Fibroblast of lung (primary cell): ENCODE results near the gene SNRNP200. TPM values are rescaled to one million over a fixed set of nuclear protein-coding genes. Genes with fewer than 3 reads are reported as not detected.

ENCODE experiments used
- DNase-seq, 2 donors: peaks; one replicate each; pipeline versions ENCODE4 v3.0.0 to v3.0.0-alpha.2; 2010; ENCODE audit warnings: low read depth in 2 of 2
- H2AFZ ChIP-seq: 2 replicates; pipeline ENCODE4 v1.5.1; 2012; ENCODE audit warnings: low read length, control low read depth, inconsistent platforms
- H3K27ac ChIP-seq: 2 replicates; pipeline ENCODE4 v1.5.1; 2011; ENCODE audit warnings: low read length, control low read depth; ENCODE audit not compliant: insufficient read depth
- H3K27me3 ChIP-seq: 2 replicates; pipeline ENCODE4 v1.5.1; 2011; ENCODE audit warnings: mild to moderate bottlenecking, low read length; ENCODE audit not compliant: control insufficient read depth, insufficient read depth
- H3K36me3 ChIP-seq: 2 replicates; pipeline ENCODE4 v1.5.1; 2011; ENCODE audit warnings: low read length; ENCODE audit not compliant: control insufficient read depth, insufficient read depth
- H3K4me1 ChIP-seq: 2 replicates; pipeline ENCODE4 v1.5.1; 2011; ENCODE audit warnings: low read length; ENCODE audit not compliant: control insufficient read depth, insufficient read depth; ENCODE audit errors: extremely low read depth
- H3K4me2 ChIP-seq: 2 replicates; pipeline ENCODE4 v1.5.1; 2011; ENCODE audit warnings: low read length, control low read depth; ENCODE audit not compliant: insufficient read depth; ENCODE audit errors: extremely low read depth
- H3K4me3 ChIP-seq, 4 experiments: fragments of 200-600 bp in 1 of 4; sonication (generic) in 1 of 4; replicated peaks in 1 of 4; 2 replicates each; pipeline ENCODE4 v1.5.1; 2011 to 2016; ENCODE audit warnings: low read length in 4 of 4, low read depth in 3 of 4, mild to moderate bottlenecking in 3 of 4, control low read depth in 2 of 4, inconsistent platforms in 1 of 4, mixed read lengths in 1 of 4; ENCODE audit not compliant: insufficient read depth in 1 of 4; ENCODE audit errors: control extremely low read depth in 1 of 4
- H3K79me2 ChIP-seq: 2 replicates; pipeline ENCODE4 v1.5.1; 2012; ENCODE audit warnings: mild to moderate bottlenecking, low read length, inconsistent platforms; ENCODE audit not compliant: control insufficient read depth, insufficient read depth
- H3K9ac ChIP-seq: 2 replicates; pipeline ENCODE4 v1.5.1; 2011; ENCODE audit warnings: mild to moderate bottlenecking, low read length, control low read depth; ENCODE audit not compliant: insufficient read depth
- H3K9me3 ChIP-seq: 2 replicates; pipeline ENCODE4 v1.5.1; 2012; ENCODE audit warnings: low read depth, low read length; ENCODE audit not compliant: control insufficient read depth, insufficient read depth
- H4K20me1 ChIP-seq: 2 replicates; pipeline ENCODE4 v1.5.1; 2011; ENCODE audit warnings: low read length; ENCODE audit not compliant: control insufficient read depth, insufficient read depth; ENCODE audit errors: extremely low read depth
- EZH2 ChIP-seq: IDR thresholded peaks from 2 replicates; pipeline ENCODE4 v1.5.1; 2012; ENCODE audit warnings: low read length, control low read depth, mild to moderate bottlenecking; ENCODE audit errors: missing control alignments
- polyA plus RNA-seq, 2 donors: library from polyadenylated mRNA; depleted of rRNA in 1 of 2; stranded (reverse) in 1 of 2; unstranded in 1 of 2; fragments of >200 nt; gene quantifications; 2 replicates each; pipeline ENCODE4 v1.2.1, GENCODE V29; 2011 to 2012; ENCODE audit warnings: missing spikeins in 1 of 2
- total RNA-seq: library from RNA; depleted of rRNA; stranded (reverse); fragments of >200 nt; gene quantifications from 2 replicates; pipeline ENCODE4 v1.2.1, GENCODE V29; 2014
- TF ChIP-seq, protein P1 (sequence below), 2 donors: IDR thresholded peaks in 1 of 2; conservative IDR thresholded peaks in 1 of 2; 1 replicate in 1 of 2; 2 replicates in 1 of 2; pipeline ENCODE4 v1.5.1; 2011 to 2012; ENCODE audit warnings: low read length in 2 of 2, control low read depth in 1 of 2, inconsistent platforms in 1 of 2, low read depth in 1 of 2, mild to moderate bottlenecking in 1 of 2

SNRNP200 gene
- total and polyA plus RNA-seq, 2 donors (not counting 1 experiment from before 2014, with no cell fraction given): 49.4 to 65.0 TPM

DNA sequence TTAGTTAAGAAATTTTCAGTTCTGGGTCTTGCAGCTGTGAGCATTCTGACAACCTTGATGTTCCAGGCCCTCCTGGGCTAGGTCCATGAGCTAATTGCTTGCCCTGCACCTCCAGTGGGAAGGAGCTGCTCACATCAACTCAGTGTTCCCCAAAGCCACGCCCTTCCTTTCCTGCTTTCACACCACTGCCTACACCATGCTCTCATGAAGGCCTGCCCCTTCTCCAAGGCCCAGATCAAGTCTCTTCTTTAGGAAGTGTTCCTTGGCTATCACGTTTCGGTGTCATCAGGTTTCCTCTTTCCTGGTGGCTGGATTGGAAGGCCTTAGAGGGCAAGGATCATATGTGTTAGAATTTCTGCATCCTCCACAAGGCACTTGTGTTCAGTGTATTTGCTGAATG lies 58.3 kb downstream of the SNRNP200 start:
- H3K4me3 ChIP-seq: no peak overlapping the region
- H4K20me1 ChIP-seq: no peaks in the 10 kb centered on the region
- H3K27ac ChIP-seq: no peak overlapping the region
- TF ChIP-seq EZH2: no peak
- TF ChIP-seq, protein P1, sequence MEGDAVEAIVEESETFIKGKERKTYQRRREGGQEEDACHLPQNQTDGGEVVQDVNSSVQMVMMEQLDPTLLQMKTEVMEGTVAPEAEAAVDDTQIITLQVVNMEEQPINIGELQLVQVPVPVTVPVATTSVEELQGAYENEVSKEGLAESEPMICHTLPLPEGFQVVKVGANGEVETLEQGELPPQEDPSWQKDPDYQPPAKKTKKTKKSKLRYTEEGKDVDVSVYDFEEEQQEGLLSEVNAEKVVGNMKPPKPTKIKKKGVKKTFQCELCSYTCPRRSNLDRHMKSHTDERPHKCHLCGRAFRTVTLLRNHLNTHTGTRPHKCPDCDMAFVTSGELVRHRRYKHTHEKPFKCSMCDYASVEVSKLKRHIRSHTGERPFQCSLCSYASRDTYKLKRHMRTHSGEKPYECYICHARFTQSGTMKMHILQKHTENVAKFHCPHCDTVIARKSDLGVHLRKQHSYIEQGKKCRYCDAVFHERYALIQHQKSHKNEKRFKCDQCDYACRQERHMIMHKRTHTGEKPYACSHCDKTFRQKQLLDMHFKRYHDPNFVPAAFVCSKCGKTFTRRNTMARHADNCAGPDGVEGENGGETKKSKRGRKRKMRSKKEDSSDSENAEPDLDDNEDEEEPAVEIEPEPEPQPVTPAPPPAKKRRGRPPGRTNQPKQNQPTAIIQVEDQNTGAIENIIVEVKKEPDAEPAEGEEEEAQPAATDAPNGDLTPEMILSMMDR (conservative IDR thresholded peaks at IDR 0.05 in 1 of 2, IDR thresholded peaks at IDR 0.05 in 1 of 2; ENCODE audit: low read depth in 1 of 2, low read length in 2 of 2): no peak
- H2AFZ ChIP-seq: no peak overlapping the region
- H3K36me3 ChIP-seq: peaks cover 2% of the 10 kb centered on the region
- H3K9me3 ChIP-seq: no peaks in the 10 kb centered on the region
- no peaks in the 10 kb centered on the region for H3K27me3 ChIP-seq
- H3K9ac ChIP-seq: no peak overlapping the region
- H3K79me2 ChIP-seq: no peaks in the 10 kb centered on the region
- DNase-seq: no peak
- H3K4me1 ChIP-seq: peaks cover 15% of the 10 kb centered on the region
- H3K4me2 ChIP-seq: no peak overlapping the region

- no peaks in the 10 kb centered on the region for H3K79me2 ChIP-seq
- DNase-seq: peak; percentile 39 to 68
- no peaks in the 10 kb centered on the region for H3K27me3 ChIP-seq
- H3K9ac ChIP-seq: no peak overlapping the region
- no peaks in the 10 kb centered on the region for H4K20me1 ChIP-seq
- peaks cover 9% of the 10 kb centered on the region for H3K4me1 ChIP-seq
- H3K4me2 ChIP-seq: no peak overlapping the region
- no peak for TF ChIP-seq EZH2
- TF ChIP-seq, protein P1 (conservative IDR thresholded peaks at IDR 0.05 in 1 of 2, IDR thresholded peaks at IDR 0.05 in 1 of 2; ENCODE audit: low read depth in 1 of 2, low read length in 2 of 2): no peak
- H2AFZ ChIP-seq: no peak overlapping the region
- no peak overlapping the region for H3K27ac ChIP-seq
- no peaks in the 10 kb centered on the region for H3K9me3 ChIP-seq
- H3K36me3 ChIP-seq: peaks cover 2% of the 10 kb centered on the region
- H3K4me3 ChIP-seq: no peak overlapping the region
These were observed 59.5 kb downstream of the SNRNP200 start for GRCh38 chr2:96245609-96246390.

DNA sequence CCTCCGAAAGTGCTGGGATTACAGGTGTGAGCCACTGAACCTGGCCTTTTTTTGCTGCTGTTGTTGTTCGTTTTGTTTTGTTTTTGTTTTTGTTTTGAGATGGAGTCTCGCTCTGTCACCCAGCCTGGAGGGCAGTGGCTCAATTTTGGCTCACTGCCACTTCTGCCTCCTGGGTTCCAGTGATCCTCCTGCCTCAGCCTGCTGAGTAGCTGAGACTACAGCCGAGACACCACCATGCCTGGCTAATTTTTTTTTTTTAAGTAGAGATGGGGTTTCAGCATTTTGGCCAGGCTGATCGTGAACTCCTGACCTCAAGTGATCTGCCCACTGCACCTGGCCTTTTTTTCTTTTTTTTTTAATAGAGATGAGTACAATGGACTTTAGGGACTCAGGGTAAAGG lies 61.5 kb downstream of the SNRNP200 start:
- H4K20me1 ChIP-seq: no peaks in the 10 kb centered on the region
- H3K4me1 ChIP-seq: peaks cover 2% of the 10 kb centered on the region
- no peaks in the 10 kb centered on the region for H3K27me3 ChIP-seq
- H3K4me3 ChIP-seq: no peak overlapping the region
- DNase-seq: no peak
- H3K79me2 ChIP-seq: no peaks in the 10 kb centered on the region
- H3K9ac ChIP-seq: no peak overlapping the region
- no peak overlapping the region for H2AFZ ChIP-seq
- H3K4me2 ChIP-seq: no peak overlapping the region
- no peak for TF ChIP-seq EZH2
- TF ChIP-seq, protein P1 (conservative IDR thresholded peaks at IDR 0.05 in 1 of 2, IDR thresholded peaks at IDR 0.05 in 1 of 2; ENCODE audit: low read depth in 1 of 2, low read length in 2 of 2): no peak
- no peak overlapping the region for H3K27ac ChIP-seq
- H3K9me3 ChIP-seq: no peaks in the 10 kb centered on the region
- peaks cover 2% of the 10 kb centered on the region for H3K36me3 ChIP-seq
